Right atrium auricular region (tissue), 2 donors: ENCODE measurements around the gene S100A1. TPM values are rescaled to one million over a fixed set of nuclear protein-coding genes. Genes with fewer than 3 reads are reported as not detected.
"Not testable (repeated sequence)": the region's sequence is repeated elsewhere in the genome, so short reads cannot be mapped to it uniquely, and the experiment has no call there.

Experiments used
- DNase-seq: peaks from one replicate; pipeline ENCODE4 v3.0.0-alpha.2; 2019; ENCODE audit warnings: low spot score
- H3K27ac ChIP-seq, 2 donors: fragments of 200-600 bp; sonication (generic); 1 replicate in 1 of 2; 2 replicates in 1 of 2; pipeline ENCODE4 v1.5.1; 2016 to 2019
- H3K27me3 ChIP-seq, 2 donors: fragments of 200-600 bp; sonication (generic); one replicate each; pipeline versions ENCODE4 v1.5.1 to v1.6.0; 2017 to 2019
- H3K36me3 ChIP-seq: fragments of 200-600 bp; sonication (generic); one replicate; pipeline ENCODE4 v1.5.1; 2016
- H3K4me1 ChIP-seq, 2 donors: fragments of 200-600 bp; sonication (generic); one replicate each; pipeline versions ENCODE4 v1.5.1 to v1.6.0; 2017 to 2019
- H3K4me3 ChIP-seq, 2 donors: fragments of 200-600 bp; sonication (generic); 1 replicate in 1 of 2; 2 replicates in 1 of 2; pipeline ENCODE4 v1.5.1; 2017 to 2019; ENCODE audit warnings: mild to moderate bottlenecking in 1 of 2, moderate library complexity in 1 of 2
- H3K9me3 ChIP-seq, 2 donors: fragments of 200-600 bp; sonication (generic); one replicate each; pipeline ENCODE4 v1.5.1; 2019
- CTCF ChIP-seq, 2 donors: fragments of 200-600 bp; sonication (generic); IDR thresholded peaks; one replicate each; pipeline ENCODE4 v1.5.1; 2019; ENCODE audit warnings: antibody characterized with exemption in 2 of 2
- total RNA-seq, 2 donors: library from RNA; depleted of rRNA; stranded (reverse); fragments of >200 nt; gene quantifications; one replicate each; pipeline ENCODE4 v1.1.0, GENCODE V29; 2016

S100A1 gene
- total RNA-seq, 2 donors from 2014 or later = 965 to 2,413 TPM

DNA sequence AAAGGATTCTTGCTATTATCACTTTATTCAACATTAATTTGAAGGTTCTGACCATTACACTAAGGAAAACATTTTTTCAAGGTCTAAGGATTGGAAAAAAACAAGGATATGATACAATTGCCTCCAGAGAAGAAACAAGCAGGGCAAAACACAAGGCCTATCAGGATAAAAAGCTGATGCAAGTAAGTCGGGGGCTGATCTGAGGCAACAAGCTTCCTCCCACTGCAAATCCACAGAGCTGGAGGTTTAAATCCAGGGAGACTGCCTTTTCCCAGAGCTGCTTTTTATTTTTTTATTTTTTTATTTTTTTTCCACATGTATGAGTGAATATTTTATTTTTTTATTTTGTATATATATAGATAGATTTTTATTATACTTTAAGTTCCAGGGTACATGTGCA lies 43.2 kb upstream of the S100A1 start:
- H3K4me3 ChIP-seq = no peak overlapping the region
- H3K36me3 ChIP-seq = no peaks in the 10 kb centered on the region
- no peak overlapping the region for H3K27ac ChIP-seq
- H3K4me1 ChIP-seq = peaks cover 0 to 10% of the 10 kb centered on the region in 2 donors
- no peaks in the 10 kb centered on the region for H3K9me3 ChIP-seq
- no peak for TF ChIP-seq CTCF (IDR thresholded peaks at IDR 0.05)
- no peak for DNase-seq
- no peaks in the 10 kb centered on the region for H3K27me3 ChIP-seq

DNA sequence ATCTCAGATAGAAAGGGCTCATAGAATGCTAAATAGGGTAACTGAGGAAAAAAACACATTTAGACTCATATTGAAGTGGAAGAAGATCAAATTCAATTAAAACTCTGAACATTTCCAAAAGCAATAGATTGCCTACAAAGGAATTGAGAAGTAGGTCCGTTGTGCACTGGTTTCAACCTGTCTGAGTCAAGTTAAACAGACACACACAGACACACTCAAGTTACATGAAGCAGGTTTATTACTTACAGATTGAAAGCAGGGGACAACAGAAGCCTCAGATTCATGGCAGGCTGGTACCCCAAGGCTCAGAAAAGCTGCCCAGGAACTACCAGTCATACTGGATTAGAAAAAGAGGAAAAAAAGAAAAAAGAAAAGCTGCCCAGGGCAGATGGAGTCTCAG lies 41.9 kb upstream of the S100A1 start:
- Histone ChIP-seq H3K4me3 (no peak overlapping the region), H3K36me3 (no peaks in the 10 kb centered on the region), H3K4me1 (peaks cover 0 to 10% of the 10 kb centered on the region in 2 donors), H3K27ac (no peak overlapping the region), H3K27me3 (no peaks in the 10 kb centered on the region), H3K9me3 (no peaks in the 10 kb centered on the region)
- no peak for TF ChIP-seq CTCF (IDR thresholded peaks at IDR 0.05)
- no peak for DNase-seq

GRCh38 chr1:153587314-153587713 lies 40.9 kb upstream of the S100A1 start:
- no peaks in the 10 kb centered on the region for H3K9me3 ChIP-seq
- H3K36me3 ChIP-seq = no peaks in the 10 kb centered on the region
- no peak overlapping the region for H3K4me3 ChIP-seq
- H3K27ac ChIP-seq = no peak overlapping the region
- no peak for DNase-seq
- peaks cover 0 to 10% of the 10 kb centered on the region in 2 donors for H3K4me1 ChIP-seq
- TF ChIP-seq CTCF (IDR thresholded peaks at IDR 0.05) = no peak
- H3K27me3 ChIP-seq = no peaks in the 10 kb centered on the region

- H3K27ac ChIP-seq, DNase-seq, H3K36me3 ChIP-seq, H3K27me3 ChIP-seq, H3K9me3 ChIP-seq, H3K4me3 ChIP-seq: not testable (repeated sequence)
- peaks cover 0 to 10% of the 10 kb centered on the region in 2 donors for H3K4me1 ChIP-seq
Measured at GRCh38 chr1:153588033-153588432, 40.2 kb upstream of the S100A1 start.

GRCh38 chr1:153588482-153588881 lies 39.8 kb upstream of the S100A1 start:
- Histone ChIP-seq H3K36me3 (no peaks in the 10 kb centered on the region), H3K27ac (no peak overlapping the region), H3K9me3 (no peaks in the 10 kb centered on the region), H3K27me3 (no peaks in the 10 kb centered on the region), H3K4me3 (no peak overlapping the region), H3K4me1 (peaks cover 0 to 10% of the 10 kb centered on the region in 2 donors)
- no peak for TF ChIP-seq CTCF (IDR thresholded peaks at IDR 0.05)
- no peak for DNase-seq

GRCh38 chr1:153592748-153593147 lies 35.5 kb upstream of the S100A1 start:
- no peaks in the 10 kb centered on the region for H3K27me3 ChIP-seq
- H3K27ac ChIP-seq = no peak overlapping the region
- TF ChIP-seq CTCF (IDR thresholded peaks at IDR 0.05) = no peak
- no peaks in the 10 kb centered on the region for H3K9me3 ChIP-seq
- no peak for DNase-seq
- no peak overlapping the region for H3K4me3 ChIP-seq
- H3K36me3 ChIP-seq = no peaks in the 10 kb centered on the region
- H3K4me1 ChIP-seq = no peaks in the 10 kb centered on the region
